H9 (cell line): ENCODE results near the gene APCDD1. TPM values are rescaled to one million over a fixed set of nuclear protein-coding genes. Genes with fewer than 3 reads are reported as not detected.

Source experiments
- DNase-seq: peaks from one replicate; pipeline ENCODE4 v3.0.0-alpha.2; 2017
- H2AFZ ChIP-seq: one replicate; pipeline ENCODE4 v1.6.1; 2013; ENCODE audit warnings: mild to moderate bottlenecking, low read length, control low read depth, moderate library complexity
- H2AK5ac ChIP-seq: 2 replicates; pipeline ENCODE4 v1.6.1; 2013; ENCODE audit warnings: low read length, control low read depth, mixed read lengths; ENCODE audit not compliant: insufficient read length
- H2BK120ac ChIP-seq: one replicate; pipeline ENCODE4 v1.6.1; 2013; ENCODE audit warnings: low read depth, mild to moderate bottlenecking, low read length, control low read depth, inconsistent platforms; ENCODE audit not compliant: poor library complexity, severe bottlenecking
- H2BK12ac ChIP-seq: 2 replicates; pipeline ENCODE4 v1.6.1; 2013; ENCODE audit warnings: low read length, control low read depth, mixed read lengths, low read depth; ENCODE audit not compliant: insufficient read length
- H2BK15ac ChIP-seq: 2 replicates; pipeline ENCODE4 v1.6.1; 2013; ENCODE audit warnings: low read depth, low read length, control low read depth
- H2BK20ac ChIP-seq: one replicate; pipeline ENCODE4 v1.6.1; 2013; ENCODE audit warnings: low read depth, mild to moderate bottlenecking, low read length, control low read depth, inconsistent platforms; ENCODE audit not compliant: poor library complexity, severe bottlenecking
- H2BK5ac ChIP-seq: 2 replicates; pipeline ENCODE4 v1.6.1; 2013; ENCODE audit warnings: low read length, control low read depth, mixed read lengths; ENCODE audit not compliant: insufficient read length
- H3K14ac ChIP-seq: 2 replicates; pipeline ENCODE4 v1.6.1; 2013; ENCODE audit warnings: low read length, control low read depth; ENCODE audit not compliant: insufficient read depth
- H3K18ac ChIP-seq: 2 replicates; pipeline ENCODE4 v1.6.1; 2013; ENCODE audit warnings: low read depth, mild to moderate bottlenecking, mixed read lengths, low read length, control low read depth; ENCODE audit not compliant: insufficient read length
- H3K23ac ChIP-seq: 2 replicates; pipeline ENCODE4 v1.6.1; 2013; ENCODE audit warnings: low read length, control low read depth, mixed read lengths, low read depth; ENCODE audit not compliant: insufficient read length
- H3K23me2 ChIP-seq: 2 replicates; pipeline ENCODE4 v1.6.1; 2013; ENCODE audit warnings: low read depth, mild to moderate bottlenecking, mixed read lengths, low read length, control low read depth; ENCODE audit not compliant: insufficient read length, poor library complexity, severe bottlenecking
- H3K27ac ChIP-seq: 2 replicates; pipeline ENCODE4 v1.5.1; 2013; ENCODE audit warnings: low read length, control low read depth, mixed read lengths, low read depth; ENCODE audit not compliant: insufficient read length
- H3K27me3 ChIP-seq: 2 replicates; pipeline ENCODE4 v1.6.1; 2013; ENCODE audit warnings: low read length, control low read depth, inconsistent platforms; ENCODE audit not compliant: insufficient read depth
- H3K4ac ChIP-seq: 2 replicates; pipeline ENCODE4 v1.6.1; 2013; ENCODE audit warnings: low read depth, mild to moderate bottlenecking, control low read depth, inconsistent platforms, low read length, moderate library complexity
- H3K4me1 ChIP-seq: 2 replicates; pipeline ENCODE4 v1.6.1; 2013; ENCODE audit warnings: low read length, control low read depth, inconsistent platforms; ENCODE audit not compliant: insufficient read depth
- H3K4me2 ChIP-seq: 2 replicates; pipeline ENCODE4 v1.6.1; 2013; ENCODE audit warnings: low read length, control low read depth, mixed read lengths; ENCODE audit not compliant: insufficient read length, insufficient read depth
- H3K56ac ChIP-seq: 2 replicates; pipeline ENCODE4 v1.6.1; 2013; ENCODE audit warnings: low read depth, mild to moderate bottlenecking, mixed read lengths, low read length, control low read depth; ENCODE audit not compliant: insufficient read length
- H3K79me1 ChIP-seq: 2 replicates; pipeline ENCODE4 v1.6.1; 2013; ENCODE audit warnings: low read depth, mild to moderate bottlenecking, moderate library complexity, low read length, control low read depth, inconsistent platforms; ENCODE audit not compliant: insufficient read depth, poor library complexity, severe bottlenecking
- H3K79me2 ChIP-seq: 2 replicates; pipeline ENCODE4 v1.6.1; 2013; ENCODE audit warnings: low read length, control low read depth, inconsistent platforms; ENCODE audit not compliant: insufficient read depth
- H3K9ac ChIP-seq: 2 replicates; pipeline ENCODE4 v1.6.1; 2013; ENCODE audit warnings: low read length, control low read depth, mixed read lengths; ENCODE audit not compliant: insufficient read length; ENCODE audit errors: extremely low read depth
- H3K9me3 ChIP-seq: one replicate; pipeline ENCODE4 v1.6.1; 2013; ENCODE audit warnings: low read depth, low read length, inconsistent platforms; ENCODE audit not compliant: control insufficient read depth
- H3T11ph ChIP-seq: one replicate; pipeline ENCODE4 v1.6.1; 2013; ENCODE audit warnings: mild to moderate bottlenecking, low read length, control low read depth, inconsistent platforms
- H4K20me1 ChIP-seq: one replicate; pipeline ENCODE4 v1.6.1; 2013; ENCODE audit not compliant: control insufficient read depth, insufficient read length, insufficient read depth
- H4K5ac ChIP-seq: 2 replicates; pipeline ENCODE4 v1.6.1; 2013; ENCODE audit warnings: low read depth, mild to moderate bottlenecking, mixed read lengths, low read length, control low read depth; ENCODE audit not compliant: insufficient read length
- H4K8ac ChIP-seq: replicated peaks from 2 replicates; pipeline ENCODE4 v1.6.1; 2013; ENCODE audit warnings: low read length, control low read depth, mixed read lengths, low read depth; ENCODE audit not compliant: insufficient read length
- H4K91ac ChIP-seq: 2 replicates; pipeline ENCODE4 v1.6.1; 2013; ENCODE audit warnings: low read depth, mild to moderate bottlenecking, moderate library complexity, mixed read lengths, low read length, control low read depth; ENCODE audit not compliant: insufficient read length
- H3K27ac Mint-ChIP-seq, 3 experiments: 2 replicates in 2 of 3; 3 replicates in 1 of 3; pipeline ENCODE4 v1.8.0; 2020 to 2021; ENCODE audit warnings: mixed read lengths in 3 of 3, mild to moderate bottlenecking in 1 of 3, moderate library complexity in 1 of 3
- H3K27me3 Mint-ChIP-seq: 2 replicates; pipeline ENCODE4 v1.8.0; 2021; ENCODE audit warnings: low read depth, mild to moderate bottlenecking, moderate library complexity, mixed read lengths
- H3K36me3 Mint-ChIP-seq, 3 experiments: 2 replicates in 2 of 3; 3 replicates in 1 of 3; pipeline ENCODE4 v1.8.0; 2020 to 2021; ENCODE audit warnings: low read depth in 3 of 3, mixed read lengths in 3 of 3; ENCODE audit not compliant: insufficient read depth in 1 of 3
- H3K4me1 Mint-ChIP-seq, 2 experiments: 2 replicates each; pipeline ENCODE4 v1.8.0; 2020; ENCODE audit warnings: mixed read lengths in 2 of 2
- H3K4me3 Mint-ChIP-seq, 2 experiments: 2 replicates in 1 of 2; 3 replicates in 1 of 2; pipeline ENCODE4 v1.8.0; 2020 to 2021; ENCODE audit warnings: mild to moderate bottlenecking in 2 of 2, mixed read lengths in 2 of 2, moderate library complexity in 1 of 2
- H3K9me3 Mint-ChIP-seq, 2 experiments: 2 replicates in 1 of 2; 3 replicates in 1 of 2; pipeline ENCODE4 v1.8.0; 2020; ENCODE audit warnings: mild to moderate bottlenecking in 2 of 2, mixed read lengths in 2 of 2, moderate library complexity in 1 of 2
- CTCF ChIP-seq: fragments of 200-600 bp; sonication (generic); conservative IDR thresholded peaks from 3 replicates; pipeline ENCODE4 v1.8.0; 2021; ENCODE audit warnings: antibody characterized with exemption, mild to moderate bottlenecking
- WGBS: extraction: QIAGEN DNeasy Blood & Tissue Kit; methylation state at CpG from one replicate; pipeline ENCODE4 v1.1.7; 2013; ENCODE audit warnings: missing lambda C conversion rate, low lambda C conversion rate, mixed read lengths; ENCODE audit not compliant: insufficient read length; ENCODE audit errors: extremely low coverage; 5-methylcytosine and 5-hydroxymethylcytosine counted together
- total RNA-seq: library from RNA; stranded (reverse); gene quantifications from 2 replicates; pipeline ENCODE4 v1.2.1, GENCODE V29; 2021

APCDD1 gene
- total RNA-seq, 1 experiment from 2014 or later = 1.8 TPM

- Histone ChIP-seq H3T11ph (no peak overlapping the region), H3K23ac (no peak overlapping the region), H2AFZ (no peak overlapping the region), H3K4ac (no peak overlapping the region), H2AK5ac (no peak overlapping the region), H3K4me2 (no peak overlapping the region), H4K20me1 (no peaks in the 10 kb centered on the region), H2BK15ac (no peak overlapping the region), H3K79me2 (no peaks in the 10 kb centered on the region), H3K79me1 (no peaks in the 10 kb centered on the region), H3K14ac (no peak overlapping the region), H2BK12ac (no peak overlapping the region), H2BK5ac (no peak overlapping the region), H3K4me1 (no peaks in the 10 kb centered on the region), H4K5ac (no peak overlapping the region), H3K18ac (no peak overlapping the region), H3K27ac (no peak overlapping the region), H4K91ac (no peak overlapping the region), H2BK20ac (no peak overlapping the region), H4K8ac (no peak overlapping the region), H3K9ac (no peak overlapping the region), H3K27me3 (no peaks in the 10 kb centered on the region), H3K56ac (no peak overlapping the region), H3K23me2 (no peaks in the 10 kb centered on the region), H3K9me3 (no peaks in the 10 kb centered on the region), H2BK120ac (no peak overlapping the region)
- Mint-ChIP-seq H3K27me3 (peaks cover 8% of the 10 kb centered on the region; the same call in 1 of the 2 replicates), H3K4me3 (no peak overlapping the region), H3K4me1 (peaks cover 0 to 2% of the 10 kb centered on the region in 2 experiments; a peak in 1 of 4 replicates), H3K36me3 (no peaks in the 10 kb centered on the region; a peak in 2 of 7 replicates), H3K27ac (no peak overlapping the region), H3K9me3 (peaks cover 0 to 3% of the 10 kb centered on the region in 2 experiments; a peak in 3 of 5 replicates)
- DNase-seq = no peak
- no CpG with 5 or more reads among the region's 2 CpGs for WGBS
- TF ChIP-seq CTCF = no peak
Measured at GRCh38 chr18:10516078-10516477, 61.6 kb downstream of the APCDD1 start.
